Brain microvascular endothelial cell (primary cell): ENCODE data around the gene ZCCHC24.

Source experiments
- DNase-seq: peaks from one replicate; pipeline ENCODE4 v3.0.0-alpha.2; 2020
- H3K27ac ChIP-seq: fragments of 250-450 bp; sonication (Bioruptor Pico); 2 replicates; pipeline ENCODE4 v1.5.1; 2020; ENCODE audit warnings: mild to moderate bottlenecking, moderate library complexity
- H3K27me3 ChIP-seq: fragments of 250-450 bp; sonication (Bioruptor Pico); replicated peaks from 2 replicates; pipeline ENCODE4 v1.5.1; 2020; ENCODE audit warnings: mild to moderate bottlenecking
- H3K36me3 ChIP-seq: fragments of 250-450 bp; sonication (Bioruptor Pico); replicated peaks from 2 replicates; pipeline ENCODE4 v1.5.1; 2020; ENCODE audit warnings: mild to moderate bottlenecking
- H3K4me3 ChIP-seq: 2 replicates; pipeline ENCODE4 v1.5.1; 2011; ENCODE audit warnings: low read depth, mild to moderate bottlenecking, control low read depth, low read length, moderate library complexity
- CTCF ChIP-seq: IDR thresholded peaks from 2 replicates; pipeline ENCODE4 v1.5.1; 2011; ENCODE audit warnings: low read depth, mild to moderate bottlenecking, moderate library complexity, low read length, control low read depth, inconsistent platforms; ENCODE audit errors: missing control alignments
- in situ Hi-C: cut with HindIII; loops from 2 replicates; pipeline ENCODE4 v1.10.0; 2017; ENCODE audit warnings: low sequenced_read_pairs, low pct_ligation_motif_present

The ZCCHC24 gene

DNA sequence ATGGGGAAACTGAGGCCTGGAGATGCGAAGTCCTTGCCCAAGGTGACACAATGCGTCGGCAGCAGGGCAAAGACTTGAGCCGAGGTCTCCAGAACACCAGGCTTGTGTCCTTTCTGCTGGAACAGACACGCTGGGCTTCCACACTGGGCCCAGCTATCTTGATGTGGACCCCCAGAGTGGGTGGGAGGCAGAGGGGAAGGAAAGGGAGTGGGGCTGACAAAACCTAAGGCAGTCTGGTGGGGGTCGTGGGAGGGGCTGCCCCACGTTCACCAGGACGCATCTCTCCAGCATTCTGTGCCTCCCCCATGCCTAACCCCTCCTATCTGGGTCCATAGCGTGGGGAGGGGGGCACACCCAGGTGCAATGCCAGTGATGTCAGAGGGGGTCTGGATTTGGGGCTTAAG lies 60.0 kb downstream of the ZCCHC24 start:
- in situ Hi-C loops: no loop called here
- no peak for DNase-seq
- no peak for TF ChIP-seq CTCF
- Histone ChIP-seq H3K36me3 (peaks cover 7% of the 10 kb centered on the region), H3K27me3 (no peaks in the 10 kb centered on the region), H3K27ac (no peak overlapping the region), H3K4me3 (no peak overlapping the region)

DNA sequence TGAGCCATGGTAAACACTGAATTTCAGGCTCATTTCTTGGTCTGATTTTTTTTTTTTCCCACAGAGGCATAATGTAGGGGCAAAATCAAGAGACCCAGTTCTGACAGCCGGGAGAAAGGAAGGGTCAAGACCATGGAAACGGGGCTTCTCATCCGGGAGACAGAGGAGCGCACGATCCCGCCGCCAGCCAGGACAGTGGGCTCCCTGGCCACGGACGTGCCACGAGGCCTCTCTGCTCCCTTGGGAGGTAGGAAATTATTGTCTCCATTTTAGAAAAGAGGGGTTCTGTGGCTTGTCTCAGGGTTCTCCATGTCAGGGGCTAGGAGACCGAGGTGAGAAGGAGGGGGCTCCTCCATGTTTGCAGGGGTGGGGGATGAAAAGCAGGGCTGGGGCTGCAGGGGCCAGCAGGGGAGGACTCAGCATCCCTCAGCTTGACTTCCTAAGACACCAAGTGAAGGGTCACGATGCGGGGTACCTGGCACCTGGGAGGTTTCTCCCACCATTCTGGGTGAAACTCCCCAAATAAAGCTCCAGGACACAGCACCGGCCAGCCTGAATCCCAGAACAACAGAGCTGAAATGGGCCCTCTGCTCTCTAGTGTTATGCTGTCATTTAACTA lies 60.5 kb downstream of the ZCCHC24 start:
- DNase-seq: no peak
- Histone ChIP-seq H3K36me3 (peaks cover 7% of the 10 kb centered on the region), H3K27ac (no peak overlapping the region), H3K4me3 (no peak overlapping the region), H3K27me3 (no peaks in the 10 kb centered on the region)
- no peak for TF ChIP-seq CTCF
- in situ Hi-C loops: no loop called here

DNA sequence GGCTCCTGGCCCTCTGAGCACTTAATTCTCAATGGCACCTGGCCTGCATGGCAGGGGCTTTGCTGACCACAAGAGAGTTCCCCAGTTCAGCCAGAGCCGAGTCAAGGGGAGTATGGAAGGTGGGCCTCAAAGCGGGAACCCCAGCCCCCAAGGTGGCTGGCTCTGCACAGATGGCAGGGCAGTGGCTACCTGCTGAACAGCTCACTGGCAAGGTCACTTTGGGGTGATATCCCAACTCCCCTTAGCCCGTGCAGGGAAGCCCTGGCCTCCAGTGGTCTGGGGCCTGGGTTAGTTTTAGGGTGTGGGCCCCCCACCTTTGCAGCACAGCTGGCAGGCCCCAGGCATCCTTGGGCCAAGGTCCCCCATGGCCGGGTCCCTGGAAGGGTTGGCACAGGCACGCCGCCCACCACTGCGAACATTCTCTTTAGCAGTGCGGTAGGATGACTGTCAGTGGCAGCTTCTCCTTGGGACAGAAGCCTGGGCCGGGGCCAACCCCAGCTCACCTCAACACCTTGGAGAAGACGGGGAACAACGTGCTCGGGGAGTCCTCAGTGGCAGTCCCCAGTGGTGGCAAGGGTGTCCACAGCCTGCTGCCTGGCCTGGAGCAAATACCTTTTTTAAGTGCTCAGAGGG lies 61.3 kb downstream of the ZCCHC24 start:
- in situ Hi-C loops: no loop called here
- TF ChIP-seq CTCF: no peak
- peaks cover 5% of the 10 kb centered on the region for H3K36me3 ChIP-seq
- no peaks in the 10 kb centered on the region for H3K27me3 ChIP-seq
- H3K4me3 ChIP-seq: no peak overlapping the region
- H3K27ac ChIP-seq: no peak overlapping the region
- DNase-seq: no peak

DNA sequence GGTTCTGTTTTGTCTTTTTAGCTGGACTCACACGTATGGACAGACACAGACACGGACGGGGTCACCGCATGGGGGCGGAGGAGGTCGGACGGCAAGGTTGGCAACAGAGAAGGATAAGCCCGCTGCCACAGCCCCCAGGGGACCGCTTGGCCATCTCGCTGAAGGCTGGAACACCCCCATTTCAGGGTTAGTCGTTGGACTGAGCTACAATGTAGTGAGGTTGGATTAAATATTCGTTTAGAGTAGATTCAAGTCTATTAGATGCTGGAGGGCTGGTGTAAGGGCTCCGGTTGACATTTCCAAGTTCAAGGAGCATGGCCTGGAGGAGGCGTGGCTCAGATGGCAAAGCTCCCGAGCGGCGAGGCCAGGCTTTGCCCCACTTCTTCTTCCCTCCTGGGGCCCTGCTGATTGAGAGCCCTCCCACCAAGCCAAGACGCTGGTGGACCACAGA lies 62.9 kb downstream of the ZCCHC24 start:
- no peaks in the 10 kb centered on the region for H3K27me3 ChIP-seq
- no peak for DNase-seq
- in situ Hi-C loops: no loop called here

GRCh38 chr10:79381804-79382221 lies 63.6 kb downstream of the ZCCHC24 start:
- peaks cover 2% of the 10 kb centered on the region for H3K36me3 ChIP-seq
- no peak for TF ChIP-seq CTCF
- peak overlapping the region; percentile 57 for H3K27ac ChIP-seq
- peak; percentile 92 for DNase-seq
- in situ Hi-C loops: no loop called here
- H3K4me3 ChIP-seq: no peak overlapping the region
- no peaks in the 10 kb centered on the region for H3K27me3 ChIP-seq

More for the DNA sequence above, 62.9 kb downstream of the ZCCHC24 start:
- peaks cover 3% of the 10 kb centered on the region for H3K36me3 ChIP-seq
- no peak overlapping the region for H3K4me3 ChIP-seq
- TF ChIP-seq CTCF: peak; percentile 34
- peak overlapping the region; percentile 57 for H3K27ac ChIP-seq
